HepG2 (cell line): ENCODE results near the gene PTPRB. TPM values are rescaled to one million over a fixed set of nuclear protein-coding genes. Genes with fewer than 3 reads are reported as not detected.

Experiments
- ATAC-seq: fragments of 200-7000 bp; cut with Tn5 transposase; 3 replicates; pipeline ENCODE4 v1.9.1; 2020; ENCODE audit warnings: mild to moderate bottlenecking, moderate library complexity
- BruUV-seq: library from RNA; stranded (reverse); fragments of 400-500 nt; replicated peaks from 2 replicates; lab custom pipeline; 2021; lab: Mats Ljungman, UMichigan
- CTCF ChIA-PET: fragments of 300-600 bp; formaldehyde crosslinking; extraction: SDS; loops from one replicate; lab custom pipeline; 2021; ENCODE audit warnings: low total read pairs, inconsistent platforms, low intra/inter-chr PET ratio; lab: Yijun Ruan, JAX
- POLR2A ChIA-PET: fragments of 350-600 bp; sonication (Branson Sonifier 250); formaldehyde crosslinking; loops from one replicate; lab custom pipeline; 2020; ENCODE audit warnings: antibody characterized with exemption, inconsistent platforms; lab: Yijun Ruan, JAX
- DNase-seq: peaks from one replicate; pipeline ENCODE4 v3.0.0-alpha.2; 2015; ENCODE audit warnings: low spot score
- FAIRE-seq: peaks from 3 replicates; lab custom pipeline; 2011; peaks lifted over from hg19 to GRCh38; lab: Jason Lieb, UNC
- H2AFZ ChIP-seq: one replicate; pipeline ENCODE4 v1.6.1; 2011; ENCODE audit warnings: low read length, inconsistent platforms
- H3K27ac ChIP-seq: fragments of 300-600 bp; 3 replicates; pipeline ENCODE4 v1.8.0; 2011; ENCODE audit warnings: mixed run types, mild to moderate bottlenecking, mixed read lengths, low read length, inconsistent platforms; ENCODE audit not compliant: insufficient read depth; ENCODE audit errors: extremely low read length
- H3K27me3 ChIP-seq, 2 experiments: fragments of 200-600 bp in 1 of 2; 2 replicates in 1 of 2; 3 replicates in 1 of 2; pipeline versions ENCODE4 v1.6.0 to v1.8.0; 2011; ENCODE audit warnings: low read length in 2 of 2, mild to moderate bottlenecking in 2 of 2, moderate library complexity in 2 of 2, inconsistent platforms in 1 of 2; ENCODE audit not compliant: insufficient read depth in 2 of 2, control insufficient read depth in 1 of 2
- H3K36me3 ChIP-seq, 2 experiments: fragments of 200-600 bp in 1 of 2; replicated peaks in 1 of 2; 2 replicates in 1 of 2; 3 replicates in 1 of 2; pipeline versions ENCODE4 v1.5.1 to v1.8.0; 2011; ENCODE audit warnings: low read length in 2 of 2, inconsistent platforms in 1 of 2; ENCODE audit not compliant: insufficient read depth in 2 of 2, control insufficient read depth in 1 of 2
- H3K4me1 ChIP-seq: 2 replicates; pipeline ENCODE4 v1.5.1; 2012; ENCODE audit warnings: low read length, inconsistent platforms; ENCODE audit not compliant: insufficient read depth
- H3K4me2 ChIP-seq: 2 replicates; pipeline ENCODE4 v1.6.0; 2011; ENCODE audit warnings: low read depth, low read length, inconsistent platforms
- H3K4me3 ChIP-seq, 3 experiments: fragments of 200-600 bp in 1 of 3; sonication (generic), shearing (Covaris generic) in 1 of 3; replicated peaks in 1 of 3; 2 replicates each; pipeline ENCODE4 v1.5.1; 2011 to 2016; ENCODE audit warnings: low read length in 3 of 3, inconsistent platforms in 2 of 3, low read depth in 2 of 3, mild to moderate bottlenecking in 2 of 3, control low read depth in 1 of 3, mixed read lengths in 1 of 3; ENCODE audit not compliant: insufficient read depth in 1 of 3
- H3K79me2 ChIP-seq: one replicate; pipeline ENCODE4 v1.6.1; 2011; ENCODE audit warnings: low read length, inconsistent platforms; ENCODE audit not compliant: insufficient read depth
- H3K9ac ChIP-seq: 2 replicates; pipeline ENCODE4 v1.6.0; 2011; ENCODE audit warnings: mild to moderate bottlenecking, low read depth, low read length, inconsistent platforms; ENCODE audit not compliant: insufficient read depth
- H3K9me3 ChIP-seq: 2 replicates; pipeline ENCODE4 v1.5.1; 2012; ENCODE audit warnings: mild to moderate bottlenecking, low read length
- H4K20me1 ChIP-seq: 2 replicates; pipeline ENCODE4 v1.6.0; 2011; ENCODE audit warnings: inconsistent platforms, mild to moderate bottlenecking, low read length, moderate library complexity; ENCODE audit not compliant: insufficient read depth
- ARNT ChIP-seq: fragments of 450-650 bp; IDR thresholded peaks from 2 replicates; pipeline ENCODE4 v1.6.1; 2017
- CHCHD3 ChIP-seq: sonication (generic); formaldehyde crosslinking; IDR thresholded peaks from 2 replicates; pipeline ENCODE4 v1.8.0; 2022; ENCODE audit warnings: mild to moderate bottlenecking, missing genetic modification reagents, moderate library complexity
- IRF2 ChIP-seq: IDR thresholded peaks from 2 replicates; pipeline ENCODE4 v1.6.1; 2018; ENCODE audit warnings: missing genetic modification reagents, missing compliant biosample characterization
- KDM1A ChIP-seq: IDR thresholded peaks from 2 replicates; pipeline ENCODE4 v1.6.1; 2016; ENCODE audit warnings: missing compliant biosample characterization
- KDM5A ChIP-seq: fragments of 200-600 bp; sonication (generic); IDR thresholded peaks from 2 replicates; pipeline ENCODE4 v1.7.0; 2018; ENCODE audit warnings: antibody characterized with exemption, mild to moderate bottlenecking, low read length, borderline replicate concordance
- MXD3 ChIP-seq: IDR thresholded peaks from 2 replicates; pipeline ENCODE4 v1.6.1; 2016; ENCODE audit warnings: mild to moderate bottlenecking, missing biosample characterization, missing genetic modification reagents
- NFE2L1 ChIP-seq: sonication (generic); formaldehyde crosslinking; IDR thresholded peaks from 2 replicates; pipeline ENCODE4 v1.4.0; 2020; ENCODE audit warnings: missing genetic modification reagents, mild to moderate bottlenecking, borderline replicate concordance
- SOX6 ChIP-seq, 2 experiments: fragments of 450-650 bp in 1 of 2; sonication (generic) in 1 of 2; formaldehyde crosslinking in 1 of 2; IDR thresholded peaks; 2 replicates each; pipeline versions ENCODE4 v1.4.0 to v1.6.1; 2017 to 2020; ENCODE audit warnings: antibody characterized with exemption in 1 of 2, mild to moderate bottlenecking in 1 of 2, missing genetic modification reagents in 1 of 2
- THAP11 ChIP-seq: IDR thresholded peaks from 2 replicates; pipeline ENCODE4 v1.6.1; 2016; ENCODE audit warnings: missing biosample characterization, missing genetic modification reagents
- THAP7 ChIP-seq: sonication (generic); formaldehyde crosslinking; IDR thresholded peaks from 2 replicates; pipeline ENCODE4 v1.8.1; 2023; ENCODE audit warnings: mild to moderate bottlenecking, missing genetic modification reagents
- ZNF512 ChIP-seq: sonication (generic); formaldehyde crosslinking; IDR thresholded peaks from 2 replicates; pipeline ENCODE4 v1.4.0; 2020; ENCODE audit warnings: mild to moderate bottlenecking, missing genetic modification reagents
- ZNF549 ChIP-seq: sonication (generic); formaldehyde crosslinking; IDR thresholded peaks from 2 replicates; pipeline ENCODE4 v1.5.0; 2020; ENCODE audit warnings: missing genetic modification reagents
- ZNF850 ChIP-seq: sonication (generic); formaldehyde crosslinking; conservative IDR thresholded peaks from 2 replicates; pipeline ENCODE4 v1.9.0; 2021; ENCODE audit warnings: mild to moderate bottlenecking, missing genetic modification reagents
- WGBS: methylation state at CpG from one replicate; pipeline ENCODE4 v1.1.6; 2017; ENCODE audit warnings: low lambda C conversion rate; 5-methylcytosine and 5-hydroxymethylcytosine counted together
- in situ Hi-C: cut with HindIII; loops from 2 replicates; pipeline ENCODE4 v1.10.0; 2017; ENCODE audit warnings: low pct_unique_long_range_greater_than_20kb; ENCODE audit not compliant: extremely low pct_ligation_motif_present
- intact Hi-C: fragments of 100-400 bp; cut with micrococcal nuclease; formaldehyde crosslinking; loops from one replicate; pipeline ENCODE4 v1.10.0; 2022; ENCODE audit not compliant: unreplicated experiment
- polyA plus RNA-seq, 8 experiments: library from polyadenylated mRNA; depleted of rRNA in 3 of 8; stranded (reverse) in 7 of 8; unstranded in 1 of 8; fragments of >200 nt; fragmentation: Illumina TruSeq in 4 of 8; extraction: Trizol in 4 of 8; gene quantifications; 2 replicates each; pipeline versions ENCODE4 v1.2.1 to v1.2.3, GENCODE V29; 2011 to 2016; ENCODE audit warnings: low read depth in 4 of 8, missing spikeins in 1 of 8, mixed read lengths in 1 of 8; ENCODE audit not compliant: insufficient read depth in 1 of 8
- total RNA-seq, 5 experiments: library from RNA; depleted of rRNA; stranded (reverse); fragments of >200 nt; fragmentation: Illumina TruSeq; extraction: Trizol; gene quantifications; 2 replicates each; pipeline ENCODE4 v1.2.3, GENCODE V29; 2016; ENCODE audit warnings: low read depth in 1 of 5

PTPRB gene
- total and polyA plus RNA-seq, 2 of the 13 experiments (the other 11 are each of a cell fraction or from before 2014, with no cell fraction given), result 0.02 to 0.07 TPM

GRCh38 chr12:70664465-70664881 is 27.2 kb upstream of the PTPRB start:
- intact Hi-C loops, result no loop called here
- CTCF ChIA-PET, result no interaction called here
- Histone ChIP-seq H3K79me2 (no peaks in the 10 kb centered on the region), H3K4me3 (no peak overlapping the region), H2AFZ (no peak overlapping the region), H3K27me3 (no peaks in the 10 kb centered on the region), H3K4me1 (no peaks in the 10 kb centered on the region), H3K36me3 (no peaks in the 10 kb centered on the region), H3K9ac (no peak overlapping the region), H3K27ac (no peak overlapping the region), H3K9me3 (no peaks in the 10 kb centered on the region), H4K20me1 (no peaks in the 10 kb centered on the region), H3K4me2 (no peak overlapping the region)
- POLR2A ChIA-PET, result no interaction called here
- ATAC-seq (no peak), FAIRE-seq (no peak), DNase-seq (no peak)
- in situ Hi-C loops, result no loop called here
- BruUV-seq, result no TSS peak
- 0% methylated on average over 6 of the region's 7 CpGs for WGBS
- TF ChIP-seq NFE2L1 (CRISPR knock-in tag), result no peak
- no peak for TF ChIP-seq ZNF549 (CRISPR knock-in tag)
- TF ChIP-seq ARNT, result no peak
- TF ChIP-seq MXD3 (CRISPR knock-in tag), result no peak
- no peak for TF ChIP-seq CHCHD3 (CRISPR knock-in tag)
- TF ChIP-seq IRF2, result no peak
- TF ChIP-seq ZNF850 (CRISPR knock-in tag), result no peak
- TF ChIP-seq THAP7 (CRISPR knock-in tag), result no peak
- TF ChIP-seq KDM1A (CRISPR knock-in tag), result no peak
- TF ChIP-seq KDM5A, result no peak
- TF ChIP-seq THAP11 (CRISPR knock-in tag), result no peak
- no peak for TF ChIP-seq SOX6 (IDR thresholded peaks at IDR 0.05)
- TF ChIP-seq SOX6 (CRISPR knock-in tag; IDR thresholded peaks at IDR 0.05), result no peak
- TF ChIP-seq ZNF512 (CRISPR knock-in tag), result no peak
